OCI-LY3 (cell line): ENCODE measurements around the gene RTP2.

Experiments used
- H2AFZ ChIP-seq: fragments of 200-600, 300-600 bp; shearing (Covaris generic); 2 replicates; pipeline ENCODE4 v1.6.0; 2014; ENCODE audit warnings: antibody characterized with exemption, low read depth, low read length
- H3K27ac ChIP-seq: fragments of 200-600, 300-600 bp; sonication (generic); 2 replicates; pipeline ENCODE4 v1.5.1; 2014; ENCODE audit warnings: mild to moderate bottlenecking, low read length, moderate library complexity, mixed read lengths
- H3K27me3 ChIP-seq: fragments of 200-600, 300-600 bp; sonication (generic); 2 replicates; pipeline ENCODE4 v1.6.1; 2014; ENCODE audit warnings: low read depth, low read length, mixed read lengths
- H3K36me3 ChIP-seq: fragments of 200-600, 300-600 bp; sonication (generic); replicated peaks from 2 replicates; pipeline ENCODE3; 2014; ENCODE audit warnings: low read depth, low read length, mixed read lengths
- H3K4me1 ChIP-seq: fragments of 300-600, 200-600 bp; sonication (generic); 2 replicates; pipeline ENCODE4 v1.6.1; 2014; ENCODE audit warnings: low read length, mixed read lengths
- H3K4me2 ChIP-seq: fragments of 200-600, 300-600 bp; sonication (generic); 2 replicates; pipeline ENCODE4 v1.6.1; 2014; ENCODE audit warnings: low read length, mixed read lengths
- H3K4me3 ChIP-seq: fragments of 300-600, 200-600 bp; sonication (generic); 2 replicates; pipeline ENCODE4 v1.5.1; 2014; ENCODE audit warnings: antibody characterized with exemption, mild to moderate bottlenecking, low read length, moderate library complexity
- H3K79me2 ChIP-seq: fragments of 300-600, 200-600 bp; shearing (Covaris generic); 2 replicates; pipeline ENCODE4 v1.6.1; 2014; ENCODE audit warnings: mild to moderate bottlenecking, low read length, mixed read lengths
- H3K9ac ChIP-seq: fragments of 300-600, 200-600 bp; shearing (Covaris generic); 2 replicates; pipeline ENCODE4 v1.6.0; 2014; ENCODE audit warnings: mild to moderate bottlenecking, low read length, moderate library complexity
- H3K9me3 ChIP-seq: fragments of 200-600, 300-600 bp; shearing (Covaris generic); 2 replicates; pipeline ENCODE4 v1.6.1; 2014; ENCODE audit warnings: low read length, mixed read lengths; ENCODE audit not compliant: insufficient read depth
- H4K20me1 ChIP-seq: fragments of 200-600, 300-600 bp; sonication (generic); 2 replicates; pipeline ENCODE4 v1.6.1; 2016; ENCODE audit warnings: low read length, mixed read lengths; ENCODE audit not compliant: insufficient read depth
- EZH2phosphoT487 ChIP-seq: fragments of 200-600 bp; shearing (Covaris generic); IDR thresholded peaks from 2 replicates; pipeline ENCODE4 v1.6.1; 2018; ENCODE audit warnings: antibody characterized with exemption, mixed run types, low read depth
- TF ChIP-seq, protein P1 (sequence below): fragments of 200-600, 300-600 bp; sonication (generic); IDR thresholded peaks from 2 replicates; pipeline ENCODE4 v1.5.1; 2014; ENCODE audit warnings: antibody characterized with exemption, low read length, low read depth

RTP2 gene

DNA sequence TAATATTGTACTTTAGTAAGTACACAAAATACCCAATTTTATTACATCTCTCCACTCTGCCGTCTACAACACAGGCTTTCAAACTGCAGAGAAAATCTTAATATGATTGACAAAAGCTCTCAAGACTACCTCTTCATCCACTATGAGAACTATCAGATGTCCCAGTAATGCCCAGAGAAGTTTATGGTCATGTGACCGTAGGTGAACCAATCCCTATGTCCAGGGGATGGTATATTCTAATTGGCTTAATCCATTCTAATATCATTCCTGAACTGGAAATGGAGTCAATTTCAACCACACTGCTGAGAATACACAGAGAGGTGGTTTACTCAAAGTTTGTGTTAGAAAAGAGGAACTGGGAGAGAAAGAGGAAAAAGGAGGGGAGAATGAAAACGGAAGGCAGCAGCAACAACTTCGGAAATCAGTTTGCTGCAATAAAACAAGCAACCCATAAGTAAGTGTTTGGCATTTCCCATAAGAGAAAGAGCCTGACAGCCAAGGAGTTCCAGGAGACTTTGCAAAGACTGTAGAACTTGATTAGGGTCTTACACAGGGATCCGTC lies 39.4 kb downstream of the RTP2 start:
- no peak overlapping the region for H3K4me3 ChIP-seq
- H3K27ac ChIP-seq, result no peak overlapping the region
- no peaks in the 10 kb centered on the region for H3K36me3 ChIP-seq
- peak overlapping the region; percentile 16; the same call in 1 of the 2 replicates for H3K4me2 ChIP-seq
- peaks cover 30% of the 10 kb centered on the region for H3K4me1 ChIP-seq
- H2AFZ ChIP-seq, result no peak overlapping the region
- TF ChIP-seq, protein P1, sequence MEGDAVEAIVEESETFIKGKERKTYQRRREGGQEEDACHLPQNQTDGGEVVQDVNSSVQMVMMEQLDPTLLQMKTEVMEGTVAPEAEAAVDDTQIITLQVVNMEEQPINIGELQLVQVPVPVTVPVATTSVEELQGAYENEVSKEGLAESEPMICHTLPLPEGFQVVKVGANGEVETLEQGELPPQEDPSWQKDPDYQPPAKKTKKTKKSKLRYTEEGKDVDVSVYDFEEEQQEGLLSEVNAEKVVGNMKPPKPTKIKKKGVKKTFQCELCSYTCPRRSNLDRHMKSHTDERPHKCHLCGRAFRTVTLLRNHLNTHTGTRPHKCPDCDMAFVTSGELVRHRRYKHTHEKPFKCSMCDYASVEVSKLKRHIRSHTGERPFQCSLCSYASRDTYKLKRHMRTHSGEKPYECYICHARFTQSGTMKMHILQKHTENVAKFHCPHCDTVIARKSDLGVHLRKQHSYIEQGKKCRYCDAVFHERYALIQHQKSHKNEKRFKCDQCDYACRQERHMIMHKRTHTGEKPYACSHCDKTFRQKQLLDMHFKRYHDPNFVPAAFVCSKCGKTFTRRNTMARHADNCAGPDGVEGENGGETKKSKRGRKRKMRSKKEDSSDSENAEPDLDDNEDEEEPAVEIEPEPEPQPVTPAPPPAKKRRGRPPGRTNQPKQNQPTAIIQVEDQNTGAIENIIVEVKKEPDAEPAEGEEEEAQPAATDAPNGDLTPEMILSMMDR, result no peak
- TF ChIP-seq EZH2phosphoT487, result no peak
- peaks cover 7% of the 10 kb centered on the region; the same call in 1 of the 2 replicates for H3K9me3 ChIP-seq
- H3K79me2 ChIP-seq, result no peaks in the 10 kb centered on the region
- no peaks in the 10 kb centered on the region for H4K20me1 ChIP-seq
- H3K9ac ChIP-seq, result no peak overlapping the region
- peaks cover 38% of the 10 kb centered on the region for H3K27me3 ChIP-seq

DNA sequence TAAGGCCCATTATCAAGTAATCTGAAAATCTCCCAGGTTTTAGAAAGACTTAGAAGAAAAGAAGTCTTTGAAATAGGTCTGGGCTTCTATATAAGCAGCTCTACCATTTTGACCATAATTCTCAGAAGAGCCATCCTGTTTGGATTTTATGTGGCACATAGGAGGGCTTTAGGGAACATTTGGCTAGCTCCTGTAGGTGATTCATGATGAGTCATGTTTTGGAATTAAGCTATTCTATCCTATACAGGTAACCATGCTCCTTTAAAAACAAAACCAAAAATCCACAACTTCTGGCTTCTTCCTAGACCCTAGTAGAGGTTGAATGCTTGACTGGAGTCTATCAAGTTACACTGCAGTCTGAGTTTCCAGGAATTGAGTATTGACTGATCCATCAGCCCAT lies 41.1 kb downstream of the RTP2 start:
- Histone ChIP-seq H3K4me1 (peaks cover 30% of the 10 kb centered on the region), H3K4me3 (no peak overlapping the region), H4K20me1 (no peaks in the 10 kb centered on the region), H3K27ac (no peak overlapping the region), H3K9ac (no peak overlapping the region), H3K27me3 (peaks cover 29% of the 10 kb centered on the region), H3K79me2 (no peaks in the 10 kb centered on the region), H3K9me3 (peaks cover 7% of the 10 kb centered on the region; the same call in 1 of the 2 replicates), H3K36me3 (no peaks in the 10 kb centered on the region), H2AFZ (no peak overlapping the region), H3K4me2 (no peak overlapping the region)
- TF ChIP-seq EZH2phosphoT487, result no peak
- TF ChIP-seq, protein P1, result no peak

DNA sequence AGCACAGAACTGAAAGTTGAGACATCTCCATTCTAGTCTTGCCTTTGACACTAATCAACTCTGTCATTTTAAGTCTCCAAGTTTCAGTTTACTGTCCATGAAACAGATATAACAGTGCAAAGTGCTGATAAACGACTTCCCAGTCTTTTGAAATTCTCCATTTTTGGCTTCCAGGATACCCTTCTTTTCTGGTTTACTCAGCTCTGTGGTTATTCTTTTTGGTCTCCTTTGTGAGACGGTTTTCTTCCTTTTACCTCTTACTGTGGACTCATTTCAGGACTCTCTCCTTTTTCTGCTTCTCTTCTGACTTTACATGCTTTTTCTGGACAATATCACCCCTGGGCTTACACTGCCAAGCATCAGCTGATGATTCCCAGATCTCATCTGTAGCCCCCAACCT lies 51.1 kb downstream of the RTP2 start:
- peaks cover 47% of the 10 kb centered on the region for H3K4me1 ChIP-seq
- no peak overlapping the region for H3K4me3 ChIP-seq
- peaks cover 71% of the 10 kb centered on the region for H3K27me3 ChIP-seq
- H3K79me2 ChIP-seq, result no peaks in the 10 kb centered on the region
- 0 out of 2 replicates have a peak, but pooled peaks cover 5% of the 10 kb centered on the region for H3K9me3 ChIP-seq
- no peak overlapping the region for H3K9ac ChIP-seq
- TF ChIP-seq, protein P1, result no peak
- no peak for TF ChIP-seq EZH2phosphoT487
- peaks cover 3% of the 10 kb centered on the region for H3K36me3 ChIP-seq
- 0 out of 2 replicates have a peak overlapping the region, but pooled peaks have one; percentile 14 for H3K4me2 ChIP-seq
- H4K20me1 ChIP-seq, result no peaks in the 10 kb centered on the region
- H2AFZ ChIP-seq, result no peak overlapping the region
- H3K27ac ChIP-seq, result no peak overlapping the region
